PFSK-1 (cell line): ENCODE data around the gene DNAH6.

Experiments
- FOXP2 ChIP-seq: optimal IDR thresholded peaks from 2 replicates; pipeline ENCODE3; 2011; ENCODE audit warnings: borderline replicate concordance, control low read depth, inconsistent platforms; ENCODE audit not compliant: insufficient read depth; ENCODE audit errors: extremely low read length, extremely low read depth
- POLR2AphosphoS5 ChIP-seq: IDR thresholded peaks from 2 replicates; pipeline ENCODE4 v1.6.1; 2012; ENCODE audit warnings: low read depth, mild to moderate bottlenecking, control low read depth, low read length, moderate library complexity
- REST ChIP-seq, 2 experiments: IDR thresholded peaks; 2 replicates each; pipeline versions ENCODE4 v1.6.1 to v1.8.0; 2011 to 2012; ENCODE audit warnings: low read depth in 2 of 2, low read length in 2 of 2, control low read depth in 1 of 2, inconsistent platforms in 1 of 2, mild to moderate bottlenecking in 1 of 2, moderate library complexity in 1 of 2; ENCODE audit not compliant: insufficient read depth in 1 of 2
- SIN3A ChIP-seq: IDR thresholded peaks from 2 replicates; pipeline ENCODE4 v1.6.1; 2012; ENCODE audit warnings: mild to moderate bottlenecking, low read length, moderate library complexity, borderline replicate concordance; ENCODE audit not compliant: insufficient read depth
- TAF1 ChIP-seq: IDR thresholded peaks from 2 replicates; pipeline ENCODE4 v1.6.1; 2012; ENCODE audit warnings: low read length, control low read depth, borderline replicate concordance; ENCODE audit not compliant: insufficient read depth

DNAH6 gene

GRCh38 chr2:84478867-84479266, 37.4 kb upstream of the DNAH6 start:
- TF ChIP-seq SIN3A = no peak
- TF ChIP-seq POLR2AphosphoS5 = no peak
- TF ChIP-seq TAF1 = no peak
- no peak for TF ChIP-seq FOXP2
- no peak for TF ChIP-seq REST (IDR thresholded peaks at IDR 0.05; ENCODE audit: insufficient read depth in 1 of 2, low read depth in 2 of 2, low read length in 2 of 2)

- no peak for TF ChIP-seq POLR2AphosphoS5
- TF ChIP-seq SIN3A = no peak
- no peak for TF ChIP-seq REST (IDR thresholded peaks at IDR 0.05; ENCODE audit: insufficient read depth in 1 of 2, low read depth in 2 of 2, low read length in 2 of 2)
- no peak for TF ChIP-seq FOXP2
- TF ChIP-seq TAF1 = no peak
Measured at GRCh38 chr2:84481702-84482101, 34.6 kb upstream of the DNAH6 start.

GRCh38 chr2:84482603-84483002, 33.7 kb upstream of the DNAH6 start:
- TF ChIP-seq TAF1 (no peak), REST (IDR thresholded peaks at IDR 0.05; ENCODE audit: insufficient read depth in 1 of 2, low read depth in 2 of 2, low read length in 2 of 2) (no peak), SIN3A (no peak), POLR2AphosphoS5 (no peak)

GRCh38 chr2:84483320-84483719, 33.0 kb upstream of the DNAH6 start:
- no peak for TF ChIP-seq POLR2AphosphoS5
- TF ChIP-seq SIN3A = no peak
- no peak for TF ChIP-seq FOXP2
- no peak for TF ChIP-seq REST (IDR thresholded peaks at IDR 0.05; ENCODE audit: insufficient read depth in 1 of 2, low read depth in 2 of 2, low read length in 2 of 2)
- TF ChIP-seq TAF1 = no peak
